Gastrocnemius medialis (tissue), 4 donors: Measurements from ENCODE around the gene ACLY.

Source experiments
- POLR2A ChIP-seq, 2 donors: fragments of 450-650 bp; IDR thresholded peaks; one replicate each; pipeline ENCODE4 v1.6.1; 2017; ENCODE audit warnings: antibody characterized with exemption in 2 of 2, mild to moderate bottlenecking in 2 of 2, moderate library complexity in 2 of 2
- TF ChIP-seq, protein P1 (sequence below), 5 experiments: fragments of 450-650 bp in 3 of 5; fragments of 200-600 bp in 2 of 5; sonication (generic) in 2 of 5; IDR thresholded peaks in 4 of 5; conservative IDR thresholded peaks in 1 of 5; 1 replicate in 4 of 5; 2 replicates in 1 of 5; pipeline ENCODE4 v1.5.1; 2016 to 2019; ENCODE audit warnings: antibody characterized with exemption in 5 of 5, mild to moderate bottlenecking in 3 of 5, moderate library complexity in 3 of 5

GRCh38 chr17:41957031-41957868 lies 38.5 kb upstream of the ACLY start:
- TF ChIP-seq, protein P1, sequence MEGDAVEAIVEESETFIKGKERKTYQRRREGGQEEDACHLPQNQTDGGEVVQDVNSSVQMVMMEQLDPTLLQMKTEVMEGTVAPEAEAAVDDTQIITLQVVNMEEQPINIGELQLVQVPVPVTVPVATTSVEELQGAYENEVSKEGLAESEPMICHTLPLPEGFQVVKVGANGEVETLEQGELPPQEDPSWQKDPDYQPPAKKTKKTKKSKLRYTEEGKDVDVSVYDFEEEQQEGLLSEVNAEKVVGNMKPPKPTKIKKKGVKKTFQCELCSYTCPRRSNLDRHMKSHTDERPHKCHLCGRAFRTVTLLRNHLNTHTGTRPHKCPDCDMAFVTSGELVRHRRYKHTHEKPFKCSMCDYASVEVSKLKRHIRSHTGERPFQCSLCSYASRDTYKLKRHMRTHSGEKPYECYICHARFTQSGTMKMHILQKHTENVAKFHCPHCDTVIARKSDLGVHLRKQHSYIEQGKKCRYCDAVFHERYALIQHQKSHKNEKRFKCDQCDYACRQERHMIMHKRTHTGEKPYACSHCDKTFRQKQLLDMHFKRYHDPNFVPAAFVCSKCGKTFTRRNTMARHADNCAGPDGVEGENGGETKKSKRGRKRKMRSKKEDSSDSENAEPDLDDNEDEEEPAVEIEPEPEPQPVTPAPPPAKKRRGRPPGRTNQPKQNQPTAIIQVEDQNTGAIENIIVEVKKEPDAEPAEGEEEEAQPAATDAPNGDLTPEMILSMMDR (IDR thresholded peaks at IDR 0.05 in 4 of 5, conservative IDR thresholded peaks at IDR 0.05 in 1 of 5): no peak
- TF ChIP-seq POLR2A (IDR thresholded peaks at IDR 0.05): no peak
